ENCODE data around the gene TRIM17.

The TRIM17 gene

GRCh38 chr1:228381356-228381755 lies 35.3 kb downstream of the TRIM17 start:
- no peak for DNase-seq

DNA sequence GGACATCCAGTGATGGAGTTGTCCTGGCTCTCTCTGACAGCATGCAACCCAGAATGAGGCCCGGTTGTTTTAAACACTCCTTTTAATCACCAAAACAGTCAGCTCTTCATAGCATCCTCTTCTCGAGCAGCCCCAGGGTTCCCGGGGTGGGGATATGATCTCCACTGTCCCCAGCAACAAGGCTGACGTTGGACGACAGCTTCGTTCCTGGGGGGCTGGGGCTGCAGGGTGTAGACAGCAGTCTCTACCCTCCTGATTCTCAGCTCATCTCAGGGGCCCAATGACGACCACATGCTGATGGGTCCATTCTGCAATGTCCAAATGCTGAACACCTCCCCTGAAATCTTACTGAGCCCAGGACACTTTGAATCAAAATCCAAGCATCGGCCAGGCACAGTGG lies 37.0 kb downstream of the TRIM17 start:
- no peak for DNase-seq

DNA sequence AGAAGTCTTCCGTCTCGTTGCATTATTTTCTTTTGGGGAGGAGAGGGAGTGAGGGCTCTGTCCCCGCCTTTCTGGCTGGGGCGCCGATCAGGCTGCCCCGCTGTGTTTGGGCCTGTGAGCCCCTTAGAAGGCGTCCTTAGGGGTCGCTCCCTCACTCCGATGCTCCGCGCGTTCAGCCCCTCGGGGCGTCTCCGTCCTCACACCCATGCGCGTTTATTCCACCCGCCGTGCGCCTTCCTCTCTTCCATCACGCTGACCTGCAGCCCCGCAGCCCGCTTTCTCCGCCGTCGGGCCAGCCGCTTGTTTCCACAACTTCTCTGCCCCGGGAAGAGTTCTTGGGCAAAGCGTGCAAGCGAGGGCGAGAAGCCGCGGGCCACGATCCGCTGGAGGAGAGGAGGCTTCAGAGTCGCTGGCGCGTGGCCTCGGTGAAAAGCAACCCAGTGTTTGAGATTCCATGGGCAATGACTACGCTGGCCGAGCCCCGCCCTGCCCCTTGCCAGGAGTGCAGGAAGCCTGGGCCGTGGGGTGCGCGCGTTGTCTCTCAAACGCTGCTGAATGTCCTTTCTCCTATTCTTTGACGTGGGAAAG lies 37.7 kb downstream of the TRIM17 start:
- peak in 1 of 51 donors; percentile 33 for DNase-seq

- peak in 38 of 51 donors; percentile 10 to 78 (median 54) for DNase-seq
These were observed 38.4 kb downstream of the TRIM17 start for GRCh38 chr1:228378090-228378872.

DNA sequence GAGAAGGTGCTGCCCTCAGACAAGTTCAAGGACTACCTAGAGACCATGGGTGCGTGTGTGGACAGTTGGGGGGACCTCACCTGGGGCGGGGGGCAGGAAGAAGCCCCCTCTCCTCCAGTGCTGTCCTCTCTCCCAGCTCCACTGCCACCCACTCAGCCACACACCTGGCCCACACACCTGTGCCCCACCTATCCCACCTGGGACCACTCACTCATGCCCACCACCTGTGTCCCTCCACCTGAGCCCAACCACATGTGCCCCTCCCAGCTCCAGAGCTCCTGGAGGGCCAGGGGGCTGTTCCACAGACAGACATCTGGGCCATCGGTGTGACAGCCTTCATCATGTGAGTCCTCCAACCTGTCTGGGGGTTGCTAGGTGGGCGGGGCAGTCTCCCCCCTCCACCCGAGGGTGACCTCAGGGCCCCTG lies 39.0 kb downstream of the TRIM17 start:
- DNase-seq, result no peak

DNA sequence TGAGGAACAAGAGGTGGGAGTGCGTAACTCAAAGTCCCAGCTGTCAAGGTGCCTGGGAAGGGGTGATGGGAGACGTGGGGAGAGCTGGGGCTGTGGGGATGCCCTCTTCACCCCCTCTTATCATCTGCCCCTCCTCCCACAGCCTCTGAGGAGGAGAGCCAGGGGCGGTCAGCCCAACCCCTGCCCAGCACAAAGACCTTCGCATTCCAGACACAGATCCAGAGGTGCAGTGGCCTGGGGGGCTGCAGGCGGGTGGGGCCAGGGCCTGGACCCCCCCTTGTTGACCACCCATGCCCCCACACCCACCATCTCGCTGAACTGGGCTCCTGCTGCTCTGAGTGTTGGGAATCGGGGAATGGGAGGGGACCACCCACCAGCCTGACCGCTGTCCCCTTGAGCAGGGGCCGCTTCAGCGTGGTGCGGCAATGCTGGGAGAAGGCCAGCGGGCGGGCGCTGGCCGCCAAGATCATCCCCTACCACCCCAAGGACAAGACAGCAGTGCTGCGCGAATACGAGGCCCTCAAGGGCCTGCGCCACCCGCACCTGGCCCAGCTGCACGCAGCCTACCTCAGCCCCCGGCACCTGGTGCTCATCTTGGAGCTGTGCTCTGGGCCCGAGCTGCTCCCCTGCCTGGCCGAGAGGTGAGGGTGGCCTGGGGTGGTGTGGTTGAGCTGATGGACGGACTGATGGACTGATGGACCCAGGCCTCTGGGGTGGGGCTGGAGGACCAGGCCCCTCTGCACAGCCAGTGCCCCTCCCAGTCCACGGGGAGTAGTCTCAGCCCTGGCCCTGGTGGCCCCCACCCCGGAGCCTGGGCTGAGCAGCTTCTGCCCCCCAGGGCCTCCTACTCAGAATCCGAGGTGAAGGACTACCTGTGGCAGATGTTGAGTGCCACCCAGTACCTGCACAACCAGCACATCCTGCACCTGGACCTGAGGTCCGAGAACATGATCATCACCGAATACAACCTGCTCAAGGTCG lies 39.7 kb downstream of the TRIM17 start:
- no peak for DNase-seq

- no peak for DNase-seq
These were observed 40.4 kb downstream of the TRIM17 start for GRCh38 chr1:228376262-228376628.

DNA sequence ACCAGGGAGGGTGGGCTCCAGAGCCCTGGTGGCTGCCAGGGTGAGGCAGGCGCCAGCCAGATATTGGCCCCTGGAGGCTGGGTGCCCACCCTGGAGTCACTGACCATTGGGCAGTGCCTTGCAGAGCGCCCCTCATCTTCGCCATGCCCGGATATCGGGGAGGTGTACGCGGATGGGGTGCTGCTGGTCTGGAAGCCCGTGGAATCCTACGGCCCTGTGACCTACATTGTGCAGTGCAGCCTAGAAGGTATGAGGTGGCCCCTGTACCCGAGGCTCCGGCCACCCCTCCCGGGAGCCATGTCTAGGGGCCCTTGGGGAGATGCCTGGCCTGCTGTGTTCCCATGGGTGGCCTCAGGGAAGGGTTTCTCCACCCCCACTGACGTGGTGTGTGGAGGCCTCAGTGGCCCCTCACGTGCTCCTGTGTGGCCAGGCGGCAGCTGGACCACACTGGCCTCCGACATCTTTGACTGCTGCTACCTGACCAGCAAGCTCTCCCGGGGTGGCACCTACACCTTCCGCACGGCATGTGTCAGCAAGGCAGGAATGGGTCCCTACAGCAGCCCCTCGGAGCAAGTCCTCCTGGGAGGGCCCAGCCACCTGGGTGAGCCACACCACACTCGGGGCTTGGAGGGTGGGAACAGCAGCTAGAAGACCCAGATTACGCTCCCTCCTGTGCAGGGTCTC lies 40.9 kb downstream of the TRIM17 start:
- no peak for DNase-seq

DNA sequence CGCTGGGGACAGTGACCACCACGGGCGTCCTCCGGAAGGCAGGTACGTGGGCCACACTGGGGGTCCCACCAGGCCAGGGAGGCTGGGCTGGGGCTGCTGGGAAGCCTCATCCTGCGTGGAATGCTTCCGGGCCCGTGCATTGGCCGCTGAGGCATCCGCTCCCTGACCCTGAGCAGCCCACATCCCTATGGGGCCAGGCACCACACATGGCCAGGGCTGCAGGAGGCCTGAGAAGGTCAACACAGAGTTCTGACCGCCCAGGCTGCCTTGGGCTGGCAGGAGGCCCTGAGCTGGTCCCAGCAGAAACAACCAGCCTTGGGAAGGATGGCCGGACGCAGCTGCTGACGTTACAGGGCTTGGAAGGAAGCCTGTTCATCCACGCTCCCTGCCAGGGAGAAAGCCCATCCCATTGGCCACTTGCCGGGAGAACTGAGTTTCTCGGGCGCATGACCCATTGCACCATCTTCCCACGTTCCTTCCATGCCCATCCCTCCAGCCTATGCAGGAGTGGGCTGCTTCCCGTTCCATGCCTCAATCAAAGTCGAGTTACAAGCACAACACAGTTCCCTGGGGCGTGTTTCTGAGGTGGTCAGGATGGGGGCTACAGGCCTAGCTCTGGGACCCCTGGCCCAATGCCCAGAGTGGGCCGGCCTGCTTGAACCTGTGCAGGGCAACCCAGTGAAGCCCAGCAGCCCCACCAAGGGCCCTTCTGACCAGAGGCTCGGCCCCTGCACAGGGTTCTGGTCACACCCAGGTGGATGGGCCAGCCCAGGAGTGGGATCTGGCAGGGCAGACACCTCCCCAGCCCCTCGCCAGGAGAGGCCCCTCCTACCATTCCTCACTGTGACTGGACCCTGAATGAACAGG lies 41.7 kb downstream of the TRIM17 start:
- DNase-seq, result peak in 44 of 51 donors; percentile 9 to 93 (median 67)

- no peak for DNase-seq
These were observed 42.7 kb downstream of the TRIM17 start for GRCh38 chr1:228373681-228374571.

DNA sequence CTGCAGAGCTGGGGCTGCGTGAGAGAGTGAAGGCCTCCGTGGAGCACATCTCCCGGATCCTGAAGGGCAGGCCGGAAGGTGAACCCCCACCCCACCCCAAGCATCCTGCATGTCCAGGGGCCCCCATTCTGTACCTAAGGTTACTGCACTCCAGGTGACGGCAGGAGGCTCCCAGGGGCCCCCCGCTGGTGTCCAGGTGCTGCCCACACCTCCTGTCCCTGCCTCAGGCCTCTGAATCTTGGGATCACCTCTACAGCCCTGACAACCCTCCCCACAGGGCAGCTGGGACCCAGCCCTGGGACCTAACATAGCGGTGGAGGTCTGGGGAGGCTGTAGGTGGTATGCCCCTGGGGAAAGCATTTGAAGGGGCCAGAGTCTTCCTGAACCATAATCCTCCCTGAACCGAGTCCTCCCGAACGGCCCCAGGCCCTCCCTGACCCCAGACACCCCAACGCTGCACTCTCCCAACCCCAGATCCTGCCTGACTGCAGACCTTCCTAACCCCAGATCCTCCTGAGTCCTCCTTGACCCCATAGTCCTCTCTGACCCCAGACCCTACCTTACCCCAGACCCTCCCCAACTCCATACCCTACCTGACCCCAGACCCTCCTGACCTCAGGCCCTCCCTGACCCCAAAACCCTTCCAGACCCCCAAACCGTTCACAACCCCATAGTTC lies 43.5 kb downstream of the TRIM17 start:
- no peak for DNase-seq

- DNase-seq, result no peak
These were observed 44.3 kb downstream of the TRIM17 start for GRCh38 chr1:228372183-228373003.

DNA sequence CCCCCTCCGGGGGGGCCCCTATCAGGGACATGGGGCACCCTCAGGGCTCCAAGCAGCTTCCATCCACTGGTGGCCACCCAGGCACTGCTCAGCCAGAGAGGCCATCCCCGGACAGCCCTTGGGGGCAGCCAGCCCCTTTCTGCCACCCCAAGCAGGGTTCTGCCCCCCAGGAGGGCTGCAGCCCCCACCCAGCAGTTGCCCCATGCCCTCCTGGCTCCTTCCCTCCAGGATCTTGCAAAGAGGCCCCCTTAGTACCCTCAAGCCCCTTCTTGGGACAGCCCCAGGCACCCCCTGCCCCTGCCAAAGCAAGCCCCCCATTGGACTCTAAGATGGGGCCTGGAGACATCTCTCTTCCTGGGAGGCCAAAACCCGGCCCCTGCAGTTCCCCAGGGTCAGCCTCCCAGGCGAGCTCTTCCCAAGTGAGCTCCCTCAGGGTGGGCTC lies 44.9 kb downstream of the TRIM17 start:
- DNase-seq, result no peak

DNA sequence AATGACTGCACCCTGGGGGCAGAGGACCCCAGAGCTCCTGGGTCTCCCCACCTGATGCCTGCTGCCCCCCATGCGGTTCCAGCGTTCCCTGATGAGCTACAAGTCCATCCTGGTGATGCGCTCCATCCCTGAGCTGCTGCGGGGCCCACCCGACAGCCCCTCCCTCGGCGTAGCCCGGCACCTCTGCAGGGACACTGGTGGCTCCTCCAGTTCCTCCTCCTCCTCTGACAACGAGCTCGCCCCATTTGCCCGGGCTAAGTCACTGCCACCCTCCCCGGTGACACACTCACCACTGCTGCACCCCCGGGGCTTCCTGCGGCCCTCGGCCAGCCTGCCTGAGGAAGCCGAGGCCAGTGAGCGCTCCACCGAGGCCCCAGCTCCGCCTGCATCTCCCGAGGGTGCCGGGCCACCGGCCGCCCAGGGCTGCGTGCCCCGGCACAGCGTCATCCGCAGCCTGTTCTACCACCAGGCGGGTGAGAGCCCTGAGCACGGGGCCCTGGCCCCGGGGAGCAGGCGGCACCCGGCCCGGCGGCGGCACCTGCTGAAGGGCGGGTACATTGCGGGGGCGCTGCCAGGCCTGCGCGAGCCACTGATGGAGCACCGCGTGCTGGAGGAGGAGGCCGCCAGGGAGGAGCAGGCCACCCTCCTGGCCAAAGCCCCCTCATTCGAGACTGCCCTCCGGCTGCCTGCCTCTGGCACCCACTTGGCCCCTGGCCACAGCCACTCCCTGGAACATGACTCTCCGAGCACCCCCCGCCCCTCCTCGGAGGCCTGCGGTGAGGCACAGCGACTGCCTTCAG lies 45.5 kb downstream of the TRIM17 start:
- no peak for DNase-seq

DNA sequence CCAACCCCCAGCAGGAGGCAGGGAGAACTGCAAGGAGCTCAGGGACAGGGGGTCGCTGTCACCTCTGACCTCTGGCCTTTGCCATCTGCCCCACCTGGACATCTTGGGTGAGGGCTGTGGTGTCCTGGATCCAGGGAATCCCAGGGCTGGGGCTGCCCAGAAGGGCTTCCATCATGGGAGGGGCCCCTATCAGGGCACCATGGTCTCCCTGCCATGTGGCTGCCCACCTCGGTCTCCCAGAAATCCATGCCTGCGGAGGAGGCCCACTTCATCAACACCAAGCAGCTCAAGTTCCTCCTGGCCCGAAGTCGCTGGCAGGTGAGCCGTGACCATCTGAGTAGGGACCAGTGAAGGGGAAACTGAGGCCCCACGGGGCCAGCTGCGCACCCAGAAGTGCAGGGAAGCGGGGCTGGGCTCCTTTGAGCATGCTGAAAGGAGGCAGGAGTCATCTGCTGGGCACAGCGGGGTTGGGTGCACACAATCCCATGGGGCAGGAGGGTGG lies 46.2 kb downstream of the TRIM17 start:
- no peak for DNase-seq

- DNase-seq, result no peak
These were observed 46.8 kb downstream of the TRIM17 start for GRCh38 chr1:228369608-228370438.
